ENCODE measurements around the gene KHDC3L. TPM values are rescaled to one million over a fixed set of nuclear protein-coding genes. Genes with fewer than 3 reads are reported as not detected.
"Not testable (repeated sequence)": the region's sequence is repeated elsewhere in the genome, so short reads cannot be mapped to it uniquely, and the experiment has no call there.

KHDC3L gene
- total RNA-seq, 2 experiments from 2014 or later = not detected

GRCh38 chr6:73375216-73375615, 12.8 kb downstream of the KHDC3L start:
- H3K27me3 Mint-ChIP-seq (ENCODE audit: low read depth) = no peaks in the 10 kb centered on the region
- intact Hi-C loops (cut with micrococcal nuclease) = no loop called here
- H3K27ac Mint-ChIP-seq = no peak overlapping the region
- no peak overlapping the region for H3K4me3 Mint-ChIP-seq
- H3K9me3 Mint-ChIP-seq = peaks cover 8% of the 10 kb centered on the region
- H3K36me3 Mint-ChIP-seq (ENCODE audit: low read depth) = no peaks in the 10 kb centered on the region
- CTCF ChIA-PET = interaction anchor here (2.2 kb wide), 1 partner anchor 14 kb away, joined by 7 read pairs; no protein-coding TSS in a partner anchor
- no peak for DNase-seq
- H3K4me1 Mint-ChIP-seq (ENCODE audit: low read depth) = no peaks in the 10 kb centered on the region

GRCh38 chr6:73377225-73377624, 14.8 kb downstream of the KHDC3L start:
- CTCF ChIA-PET = no interaction called here
- H3K27ac Mint-ChIP-seq = no peak overlapping the region
- H3K4me1 Mint-ChIP-seq (ENCODE audit: low read depth) = no peaks in the 10 kb centered on the region
- peaks cover 3% of the 10 kb centered on the region for H3K9me3 Mint-ChIP-seq
- no peak overlapping the region for H3K4me3 Mint-ChIP-seq
- H3K27me3 Mint-ChIP-seq (ENCODE audit: low read depth) = no peaks in the 10 kb centered on the region
- intact Hi-C loops (cut with micrococcal nuclease) = no loop called here
- no peak for DNase-seq
- no peaks in the 10 kb centered on the region for H3K36me3 Mint-ChIP-seq (ENCODE audit: low read depth)

GRCh38 chr6:73381531-73381930, 19.1 kb downstream of the KHDC3L start:
- H3K4me3 Mint-ChIP-seq; H3K27me3 Mint-ChIP-seq (ENCODE audit: low read depth); H3K27ac Mint-ChIP-seq; H3K4me1 Mint-ChIP-seq (ENCODE audit: low read depth); H3K9me3 Mint-ChIP-seq; intact Hi-C loops (cut with micrococcal nuclease); DNase-seq; H3K36me3 Mint-ChIP-seq (ENCODE audit: low read depth): not testable (repeated sequence)
- CTCF ChIA-PET = interaction anchor here (0.7 kb wide), 1 partner anchor 1937 kb away, joined by 3 read pairs; no protein-coding TSS in a partner anchor

GRCh38 chr6:73382462-73383113, 20.1 kb downstream of the KHDC3L start:
- Mint-ChIP-seq H3K4me1 (ENCODE audit: low read depth) (no peaks in the 10 kb centered on the region), H3K27ac (no peak overlapping the region), H3K9me3 (no peaks in the 10 kb centered on the region), H3K36me3 (ENCODE audit: low read depth) (no peaks in the 10 kb centered on the region), H3K4me3 (no peak overlapping the region), H3K27me3 (ENCODE audit: low read depth) (no peaks in the 10 kb centered on the region)
- CTCF ChIA-PET = no interaction called here
- intact Hi-C loops (cut with micrococcal nuclease) = no loop called here
- DNase-seq = no peak

GRCh38 chr6:73388433-73388799, 26.0 kb downstream of the KHDC3L start:
- peaks cover 3% of the 10 kb centered on the region for H3K27me3 Mint-ChIP-seq (ENCODE audit: low read depth)
- intact Hi-C loops (cut with micrococcal nuclease) = loop anchor here (1.0 to 2.0 kb wide), 4 partner anchors 62 to 976 kb away; no protein-coding TSS in a partner anchor
- H3K4me1 Mint-ChIP-seq (ENCODE audit: low read depth) = peaks cover 4% of the 10 kb centered on the region
- CTCF ChIA-PET = interaction anchor here (0.6 to 2.2 kb wide), 13 partner anchors 10 to 757 kb away, joined by 3 to 20 read pairs (median 5); no protein-coding TSS in a partner anchor
- no peak overlapping the region for H3K27ac Mint-ChIP-seq
- DNase-seq = no peak
- no peaks in the 10 kb centered on the region for H3K9me3 Mint-ChIP-seq
- H3K36me3 Mint-ChIP-seq (ENCODE audit: low read depth) = no peaks in the 10 kb centered on the region
- H3K4me3 Mint-ChIP-seq = peak overlapping the region; percentile 73

- DNase-seq = peak; percentile 64
- Mint-ChIP-seq H3K9me3 (no peaks in the 10 kb centered on the region), H3K36me3 (ENCODE audit: low read depth) (no peaks in the 10 kb centered on the region), H3K27ac (no peak overlapping the region), H3K27me3 (ENCODE audit: low read depth) (peaks cover 3% of the 10 kb centered on the region), H3K4me3 (peak overlapping the region; percentile 73), H3K4me1 (ENCODE audit: low read depth) (peaks cover 4% of the 10 kb centered on the region)
- intact Hi-C loops (cut with micrococcal nuclease) = loop anchor here (1.0 to 2.0 kb wide), 5 partner anchors 62 to 977 kb away; no protein-coding TSS in a partner anchor
- CTCF ChIA-PET = interaction anchor here (0.8 to 2.2 kb wide), 15 partner anchors 9 to 765 kb away, joined by 3 to 20 read pairs (median 4); no protein-coding TSS in a partner anchor
Observed at GRCh38 chr6:73388800-73389512, 26.5 kb downstream of the KHDC3L start.

GRCh38 chr6:73389854-73390253, 27.4 kb downstream of the KHDC3L start:
- intact Hi-C loops (cut with micrococcal nuclease) = loop anchor here (1.0 to 2.0 kb wide), 2 partner anchors 63 to 264 kb away; no protein-coding TSS in a partner anchor
- peaks cover 3% of the 10 kb centered on the region for H3K27me3 Mint-ChIP-seq (ENCODE audit: low read depth)
- DNase-seq = no peak
- CTCF ChIA-PET = interaction anchor here (0.6 to 2.2 kb wide), 3 partner anchors 15 to 257 kb away, joined by 4 to 20 read pairs (median 7); no protein-coding TSS in a partner anchor
- no peaks in the 10 kb centered on the region for H3K9me3 Mint-ChIP-seq
- no peaks in the 10 kb centered on the region for H3K36me3 Mint-ChIP-seq (ENCODE audit: low read depth)
- H3K4me3 Mint-ChIP-seq = no peak overlapping the region
- H3K4me1 Mint-ChIP-seq (ENCODE audit: low read depth) = peaks cover 4% of the 10 kb centered on the region
- no peak overlapping the region for H3K27ac Mint-ChIP-seq

GRCh38 chr6:73391675-73392074, 29.2 kb downstream of the KHDC3L start:
- H3K4me3 Mint-ChIP-seq = no peak overlapping the region
- H3K27ac Mint-ChIP-seq = no peak overlapping the region
- H3K9me3 Mint-ChIP-seq = no peaks in the 10 kb centered on the region
- H3K27me3 Mint-ChIP-seq (ENCODE audit: low read depth) = peaks cover 3% of the 10 kb centered on the region
- no peaks in the 10 kb centered on the region for H3K36me3 Mint-ChIP-seq (ENCODE audit: low read depth)
- no peak for DNase-seq
- H3K4me1 Mint-ChIP-seq (ENCODE audit: low read depth) = peaks cover 4% of the 10 kb centered on the region
- intact Hi-C loops (cut with micrococcal nuclease) = no loop called here
- CTCF ChIA-PET = no interaction called here

GRCh38 chr6:73392188-73392587, 29.7 kb downstream of the KHDC3L start:
- H3K27me3 Mint-ChIP-seq (ENCODE audit: low read depth); intact Hi-C loops (cut with micrococcal nuclease): not testable (repeated sequence)
- CTCF ChIA-PET = interaction anchor here (0.7 kb wide), 1 partner anchor 8 kb away, joined by 3 read pairs; no protein-coding TSS in a partner anchor

GRCh38 chr6:73393278-73393677, 30.8 kb downstream of the KHDC3L start:
- intact Hi-C loops (cut with micrococcal nuclease) = no loop called here
- no peaks in the 10 kb centered on the region for H3K9me3 Mint-ChIP-seq
- H3K27me3 Mint-ChIP-seq (ENCODE audit: low read depth) = peaks cover 3% of the 10 kb centered on the region
- H3K36me3 Mint-ChIP-seq (ENCODE audit: low read depth) = no peaks in the 10 kb centered on the region
- H3K4me1 Mint-ChIP-seq (ENCODE audit: low read depth) = peaks cover 4% of the 10 kb centered on the region
- H3K27ac Mint-ChIP-seq = no peak overlapping the region
- CTCF ChIA-PET = interaction anchor here (0.7 kb wide), 1 partner anchor 38 kb away, joined by 4 read pairs; no protein-coding TSS in a partner anchor
- no peak overlapping the region for H3K4me3 Mint-ChIP-seq
- no peak for DNase-seq

More at GRCh38 chr6:73392188-73392587, 29.7 kb downstream of the KHDC3L start:
- H3K4me3 Mint-ChIP-seq; H3K27ac Mint-ChIP-seq; H3K36me3 Mint-ChIP-seq (ENCODE audit: low read depth); H3K9me3 Mint-ChIP-seq; H3K4me1 Mint-ChIP-seq (ENCODE audit: low read depth); DNase-seq: not testable (repeated sequence)

- H3K9me3 Mint-ChIP-seq = no peaks in the 10 kb centered on the region
- no peak within 1 kb of the TSS for H3K27ac Mint-ChIP-seq
- peak within 1 kb of the TSS; percentile 24 for H3K4me3 Mint-ChIP-seq
- peak; percentile 14 for DNase-seq
- intact Hi-C loops (cut with micrococcal nuclease) = no loop called here
- no peaks in the 10 kb centered on the region for H3K36me3 Mint-ChIP-seq (ENCODE audit: low read depth)
- no peaks in the 10 kb centered on the region for H3K4me1 Mint-ChIP-seq (ENCODE audit: low read depth)
- CTCF ChIA-PET = no interaction called here
- no peaks in the 10 kb centered on the region for H3K27me3 Mint-ChIP-seq (ENCODE audit: low read depth)
Observed at GRCh38 chr6:73394577-73395354, 32.3 kb downstream of the KHDC3L start, which contains the start of gene DDX43. Gene DDX43, plus strand, starts transcription at chr6:73394828. Its CDS starts 78 bp downstream, at chr6:73394906.

GRCh38 chr6:73395875-73396274, 33.4 kb downstream of the KHDC3L start:
- CTCF ChIA-PET = no interaction called here
- DNase-seq = no peak
- intact Hi-C loops (cut with micrococcal nuclease) = no loop called here
- Mint-ChIP-seq H3K36me3 (ENCODE audit: low read depth) (no peaks in the 10 kb centered on the region), H3K4me3 (no peak overlapping the region), H3K9me3 (no peaks in the 10 kb centered on the region), H3K27ac (no peak overlapping the region), H3K27me3 (ENCODE audit: low read depth) (no peaks in the 10 kb centered on the region), H3K4me1 (ENCODE audit: low read depth) (no peaks in the 10 kb centered on the region)
